ENCODE data around the gene STOM.

DNA sequence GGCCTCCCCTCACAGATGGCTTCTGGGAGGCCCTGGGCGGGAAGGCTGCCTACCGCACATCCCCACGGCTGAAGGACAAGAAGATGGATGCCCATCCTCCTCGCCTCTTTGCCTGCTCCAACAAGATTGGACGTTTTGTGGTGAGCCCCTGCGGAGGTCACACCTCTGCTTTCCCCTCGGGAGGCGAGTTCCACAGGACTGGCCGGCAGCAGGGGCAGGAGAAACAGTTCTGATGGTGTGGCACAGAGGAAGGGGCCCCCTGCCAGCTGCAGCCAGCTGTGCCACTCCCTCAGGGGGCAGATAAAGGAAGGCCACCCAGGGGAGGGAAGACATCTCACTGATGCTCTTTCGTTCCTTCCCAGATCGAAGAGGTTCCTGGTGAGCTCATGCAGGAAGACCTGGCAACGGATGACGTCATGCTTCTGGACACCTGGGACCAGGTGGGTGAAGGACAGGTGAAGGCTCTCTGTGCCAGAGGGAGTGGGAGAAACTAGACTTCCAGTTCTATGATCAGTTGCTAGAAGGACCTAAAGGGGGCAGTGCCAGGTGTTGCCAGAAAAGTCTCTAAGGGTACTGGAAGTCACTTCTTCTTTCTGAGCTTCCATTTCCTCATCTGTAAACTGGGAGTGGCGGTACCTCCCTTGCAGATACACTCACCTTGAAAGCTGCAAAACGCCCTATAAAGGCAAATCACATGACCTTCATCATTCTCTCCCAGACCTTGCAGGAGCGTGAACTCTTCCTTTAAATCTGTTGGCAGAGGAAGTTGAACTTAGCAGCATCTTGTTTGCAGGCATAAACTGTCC, 41.0 kb downstream of the STOM start:
- TF ChIP-seq, protein P1, sequence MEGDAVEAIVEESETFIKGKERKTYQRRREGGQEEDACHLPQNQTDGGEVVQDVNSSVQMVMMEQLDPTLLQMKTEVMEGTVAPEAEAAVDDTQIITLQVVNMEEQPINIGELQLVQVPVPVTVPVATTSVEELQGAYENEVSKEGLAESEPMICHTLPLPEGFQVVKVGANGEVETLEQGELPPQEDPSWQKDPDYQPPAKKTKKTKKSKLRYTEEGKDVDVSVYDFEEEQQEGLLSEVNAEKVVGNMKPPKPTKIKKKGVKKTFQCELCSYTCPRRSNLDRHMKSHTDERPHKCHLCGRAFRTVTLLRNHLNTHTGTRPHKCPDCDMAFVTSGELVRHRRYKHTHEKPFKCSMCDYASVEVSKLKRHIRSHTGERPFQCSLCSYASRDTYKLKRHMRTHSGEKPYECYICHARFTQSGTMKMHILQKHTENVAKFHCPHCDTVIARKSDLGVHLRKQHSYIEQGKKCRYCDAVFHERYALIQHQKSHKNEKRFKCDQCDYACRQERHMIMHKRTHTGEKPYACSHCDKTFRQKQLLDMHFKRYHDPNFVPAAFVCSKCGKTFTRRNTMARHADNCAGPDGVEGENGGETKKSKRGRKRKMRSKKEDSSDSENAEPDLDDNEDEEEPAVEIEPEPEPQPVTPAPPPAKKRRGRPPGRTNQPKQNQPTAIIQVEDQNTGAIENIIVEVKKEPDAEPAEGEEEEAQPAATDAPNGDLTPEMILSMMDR (IDR thresholded peaks at IDR 0.05; ENCODE audit: low read depth, low read length): no peak
- no peak for TF ChIP-seq POLR2A (IDR thresholded peaks at IDR 0.05; ENCODE audit: extremely low read depth, insufficient read length)
- no peak for TF ChIP-seq MYC (IDR thresholded peaks at IDR 0.05; ENCODE audit: low read depth, low read length)
- TF ChIP-seq, protein P2, sequence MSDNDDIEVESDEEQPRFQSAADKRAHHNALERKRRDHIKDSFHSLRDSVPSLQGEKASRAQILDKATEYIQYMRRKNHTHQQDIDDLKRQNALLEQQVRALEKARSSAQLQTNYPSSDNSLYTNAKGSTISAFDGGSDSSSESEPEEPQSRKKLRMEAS (IDR thresholded peaks at IDR 0.05; ENCODE audit: low read depth, low read length): no peak
